HG02840 (cell line): ENCODE results near the gene HSPB1.
A peak's percentile ranks its signal among the peaks of the same experiment; 100 is the strongest.
"Not testable (repeated sequence)": the region's sequence is repeated elsewhere in the genome, so short reads cannot be mapped to it uniquely, and the experiment has no call there.

Experiments
- ATAC-seq: cut with Tn5 transposase; IDR thresholded peaks from one replicate; pipeline ENCODE4 v1.9.1; 2021; ENCODE audit warnings: mild to moderate bottlenecking, moderate library complexity, moderate number of reproducible peaks; ENCODE audit not compliant: unreplicated experiment, low FRiP score

Gene HSPB1

GRCh38 chr7:76303202-76304147, 1.0 kb downstream of the HSPB1 start:
- ATAC-seq = peak; percentile 45

- no peak for ATAC-seq
These were observed 2.5 kb downstream of the HSPB1 start for GRCh38 chr7:76304888-76305375.

GRCh38 chr7:76308874-76309273, 6.4 kb downstream of the HSPB1 start:
- ATAC-seq = not testable (repeated sequence)

- not testable (repeated sequence) for ATAC-seq
These were observed 7.0 kb downstream of the HSPB1 start for GRCh38 chr7:76309341-76310101.

- no peak for ATAC-seq
These were observed 7.9 kb downstream of the HSPB1 start for GRCh38 chr7:76310102-76310957.

- not testable (repeated sequence) for ATAC-seq
These were observed 9.4 kb downstream of the HSPB1 start for GRCh38 chr7:76311838-76312237.

- ATAC-seq = peak; percentile 42
These were observed 11.7 kb downstream of the HSPB1 start for GRCh38 chr7:76314042-76314721.

GRCh38 chr7:76314740-76315139, 12.3 kb downstream of the HSPB1 start:
- not testable (repeated sequence) for ATAC-seq

GRCh38 chr7:76315364-76315763, 12.9 kb downstream of the HSPB1 start:
- ATAC-seq = no peak

- ATAC-seq = no peak
These were observed 14.7 kb downstream of the HSPB1 start for GRCh38 chr7:76316984-76317781.

GRCh38 chr7:76317782-76318487, 15.5 kb downstream of the HSPB1 start:
- peak; percentile 90 for ATAC-seq

GRCh38 chr7:76318488-76319353, 16.2 kb downstream of the HSPB1 start:
- peak; percentile 31 for ATAC-seq

- no peak for ATAC-seq
These were observed 22.6 kb downstream of the HSPB1 start for GRCh38 chr7:76325092-76325491.

- ATAC-seq = no peak
These were observed 23.3 kb downstream of the HSPB1 start for GRCh38 chr7:76325811-76326210.

- ATAC-seq = no peak
These were observed 24.3 kb downstream of the HSPB1 start for GRCh38 chr7:76326646-76327233.

GRCh38 chr7:76327610-76328009, 25.1 kb downstream of the HSPB1 start:
- no peak for ATAC-seq

- no peak for ATAC-seq
These were observed 25.9 kb downstream of the HSPB1 start for GRCh38 chr7:76328389-76328788.
